HEK293 (cell line): ENCODE measurements around the gene TK2.

ENCODE experiments used
- CTCF ChIA-PET: fragments of 350-600 bp; formaldehyde crosslinking; extraction: SDS; loops from one replicate; lab custom pipeline; 2021; ENCODE audit warnings: antibody characterized with exemption; lab: Yijun Ruan, JAX
- POLR2A ChIA-PET: fragments of 300-600 bp; formaldehyde crosslinking; extraction: SDS; loops from one replicate; lab custom pipeline; 2020; ENCODE audit warnings: antibody characterized with exemption, inconsistent platforms; lab: Yijun Ruan, JAX
- H3K27ac ChIP-seq: fragments of 200-500 bp; sonication (Bioruptor generic); 2 replicates; pipeline ENCODE4 v1.5.1; 2014; ENCODE audit warnings: low read depth, low read length, control low read depth, inconsistent platforms; ENCODE audit errors: extremely low read depth
- H3K36me3 ChIP-seq, 2 experiments: fragments of 200-500 bp in 1 of 2; sonication (Bioruptor generic) in 1 of 2; 1 replicate in 1 of 2; 2 replicates in 1 of 2; pipeline ENCODE4 v1.5.1; 2014 to 2017; ENCODE audit warnings: inconsistent platforms in 2 of 2, low read length in 2 of 2; ENCODE audit not compliant: control insufficient read depth in 2 of 2, insufficient read depth in 1 of 2
- H3K4me1 ChIP-seq: fragments of 200-500 bp; sonication (Bioruptor generic); 2 replicates; pipeline ENCODE4 v1.5.1; 2014; ENCODE audit warnings: mild to moderate bottlenecking, low read length, inconsistent platforms; ENCODE audit not compliant: control insufficient read depth, insufficient read depth
- H3K4me3 ChIP-seq: 2 replicates; pipeline ENCODE4 v1.5.1; 2011; ENCODE audit warnings: low read depth, mild to moderate bottlenecking, control low read depth, low read length, moderate library complexity
- H3K9me3 ChIP-seq: fragments of 200-500 bp; sonication (Bioruptor generic); 2 replicates; pipeline ENCODE4 v1.5.1; 2014; ENCODE audit warnings: low read depth, low read length, inconsistent platforms; ENCODE audit not compliant: control insufficient read depth, insufficient read depth
- SP2 ChIP-seq: fragments of 450-650 bp; formaldehyde crosslinking; IDR thresholded peaks from 2 replicates; pipeline ENCODE4 v1.5.1; 2016; ENCODE audit warnings: missing biosample characterization, missing genetic modification characterization
- SP3 ChIP-seq: fragments of 450-650 bp; formaldehyde crosslinking; IDR thresholded peaks from 2 replicates; pipeline ENCODE4 v1.5.1; 2016; ENCODE audit warnings: missing biosample characterization, missing genetic modification characterization
- ZNF335 ChIP-seq: fragments of 450-650 bp; formaldehyde crosslinking; conservative IDR thresholded peaks from 2 replicates; pipeline ENCODE4 v1.5.1; 2016; ENCODE audit warnings: missing biosample characterization, missing genetic modification characterization
- ZNF518A ChIP-seq: fragments of 450-650 bp; formaldehyde crosslinking; conservative IDR thresholded peaks from 2 replicates; pipeline ENCODE4 v1.5.1; 2016; ENCODE audit warnings: low read depth, missing biosample characterization, missing genetic modification characterization
- ZNF600 ChIP-seq: fragments of 450-650 bp; formaldehyde crosslinking; IDR thresholded peaks from 2 replicates; pipeline ENCODE4 v1.5.1; 2016; ENCODE audit warnings: missing biosample characterization, missing genetic modification characterization
- ZNF660 ChIP-seq: fragments of 450-650 bp; IDR thresholded peaks from 2 replicates; pipeline ENCODE4 v1.5.1; 2018; ENCODE audit warnings: missing biosample characterization, mild to moderate bottlenecking, missing genetic modification characterization
- ZNF701 ChIP-seq: fragments of 450-650 bp; formaldehyde crosslinking; IDR thresholded peaks from 2 replicates; pipeline ENCODE4 v1.5.1; 2016; ENCODE audit warnings: missing biosample characterization, missing genetic modification characterization
- TF ChIP-seq, protein P1 (sequence below): fragments of 450-650 bp; formaldehyde crosslinking; IDR thresholded peaks from 2 replicates; pipeline ENCODE4 v1.5.1; 2017; ENCODE audit warnings: missing biosample characterization, missing genetic modification characterization
- TF ChIP-seq, protein P2 (sequence below): fragments of 450-650 bp; formaldehyde crosslinking; IDR thresholded peaks from 2 replicates; pipeline ENCODE4 v1.5.1; 2017; ENCODE audit warnings: missing biosample characterization, missing genetic modification characterization
- TF ChIP-seq, protein P3 (sequence below): fragments of 450-650 bp; formaldehyde crosslinking; IDR thresholded peaks from 2 replicates; pipeline ENCODE4 v1.5.1; 2016; ENCODE audit warnings: missing biosample characterization, missing genetic modification characterization

Gene TK2

GRCh38 chr16:66516808-66517585, 32.9 kb downstream of the TK2 start (continued):
- TF ChIP-seq, protein P1, sequence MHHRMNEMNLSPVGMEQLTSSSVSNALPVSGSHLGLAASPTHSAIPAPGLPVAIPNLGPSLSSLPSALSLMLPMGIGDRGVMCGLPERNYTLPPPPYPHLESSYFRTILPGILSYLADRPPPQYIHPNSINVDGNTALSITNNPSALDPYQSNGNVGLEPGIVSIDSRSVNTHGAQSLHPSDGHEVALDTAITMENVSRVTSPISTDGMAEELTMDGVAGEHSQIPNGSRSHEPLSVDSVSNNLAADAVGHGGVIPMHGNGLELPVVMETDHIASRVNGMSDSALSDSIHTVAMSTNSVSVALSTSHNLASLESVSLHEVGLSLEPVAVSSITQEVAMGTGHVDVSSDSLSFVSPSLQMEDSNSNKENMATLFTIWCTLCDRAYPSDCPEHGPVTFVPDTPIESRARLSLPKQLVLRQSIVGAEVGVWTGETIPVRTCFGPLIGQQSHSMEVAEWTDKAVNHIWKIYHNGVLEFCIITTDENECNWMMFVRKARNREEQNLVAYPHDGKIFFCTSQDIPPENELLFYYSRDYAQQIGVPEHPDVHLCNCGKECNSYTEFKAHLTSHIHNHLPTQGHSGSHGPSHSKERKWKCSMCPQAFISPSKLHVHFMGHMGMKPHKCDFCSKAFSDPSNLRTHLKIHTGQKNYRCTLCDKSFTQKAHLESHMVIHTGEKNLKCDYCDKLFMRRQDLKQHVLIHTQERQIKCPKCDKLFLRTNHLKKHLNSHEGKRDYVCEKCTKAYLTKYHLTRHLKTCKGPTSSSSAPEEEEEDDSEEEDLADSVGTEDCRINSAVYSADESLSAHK (tag by site-specific recombination), result no peak
- TF ChIP-seq SP3, result peak; percentile 67
- TF ChIP-seq ZNF660 (tag by site-specific recombination), result 0 out of 2 replicates have a peak, but pooled peaks have one; percentile 40
- TF ChIP-seq, protein P2, sequence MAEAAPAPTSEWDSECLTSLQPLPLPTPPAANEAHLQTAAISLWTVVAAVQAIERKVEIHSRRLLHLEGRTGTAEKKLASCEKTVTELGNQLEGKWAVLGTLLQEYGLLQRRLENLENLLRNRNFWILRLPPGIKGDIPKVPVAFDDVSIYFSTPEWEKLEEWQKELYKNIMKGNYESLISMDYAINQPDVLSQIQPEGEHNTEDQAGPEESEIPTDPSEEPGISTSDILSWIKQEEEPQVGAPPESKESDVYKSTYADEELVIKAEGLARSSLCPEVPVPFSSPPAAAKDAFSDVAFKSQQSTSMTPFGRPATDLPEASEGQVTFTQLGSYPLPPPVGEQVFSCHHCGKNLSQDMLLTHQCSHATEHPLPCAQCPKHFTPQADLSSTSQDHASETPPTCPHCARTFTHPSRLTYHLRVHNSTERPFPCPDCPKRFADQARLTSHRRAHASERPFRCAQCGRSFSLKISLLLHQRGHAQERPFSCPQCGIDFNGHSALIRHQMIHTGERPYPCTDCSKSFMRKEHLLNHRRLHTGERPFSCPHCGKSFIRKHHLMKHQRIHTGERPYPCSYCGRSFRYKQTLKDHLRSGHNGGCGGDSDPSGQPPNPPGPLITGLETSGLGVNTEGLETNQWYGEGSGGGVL (tag by site-specific recombination), result peak; percentile 62
- peak; percentile 77 for TF ChIP-seq ZNF518A
- peak; percentile 69 for TF ChIP-seq SP2 (tag by site-specific recombination)
- TF ChIP-seq, protein P3, sequence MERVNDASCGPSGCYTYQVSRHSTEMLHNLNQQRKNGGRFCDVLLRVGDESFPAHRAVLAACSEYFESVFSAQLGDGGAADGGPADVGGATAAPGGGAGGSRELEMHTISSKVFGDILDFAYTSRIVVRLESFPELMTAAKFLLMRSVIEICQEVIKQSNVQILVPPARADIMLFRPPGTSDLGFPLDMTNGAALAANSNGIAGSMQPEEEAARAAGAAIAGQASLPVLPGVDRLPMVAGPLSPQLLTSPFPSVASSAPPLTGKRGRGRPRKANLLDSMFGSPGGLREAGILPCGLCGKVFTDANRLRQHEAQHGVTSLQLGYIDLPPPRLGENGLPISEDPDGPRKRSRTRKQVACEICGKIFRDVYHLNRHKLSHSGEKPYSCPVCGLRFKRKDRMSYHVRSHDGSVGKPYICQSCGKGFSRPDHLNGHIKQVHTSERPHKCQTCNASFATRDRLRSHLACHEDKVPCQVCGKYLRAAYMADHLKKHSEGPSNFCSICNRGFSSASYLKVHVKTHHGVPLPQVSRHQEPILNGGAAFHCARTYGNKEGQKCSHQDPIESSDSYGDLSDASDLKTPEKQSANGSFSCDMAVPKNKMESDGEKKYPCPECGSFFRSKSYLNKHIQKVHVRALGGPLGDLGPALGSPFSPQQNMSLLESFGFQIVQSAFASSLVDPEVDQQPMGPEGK, result peak; percentile 86

DNA sequence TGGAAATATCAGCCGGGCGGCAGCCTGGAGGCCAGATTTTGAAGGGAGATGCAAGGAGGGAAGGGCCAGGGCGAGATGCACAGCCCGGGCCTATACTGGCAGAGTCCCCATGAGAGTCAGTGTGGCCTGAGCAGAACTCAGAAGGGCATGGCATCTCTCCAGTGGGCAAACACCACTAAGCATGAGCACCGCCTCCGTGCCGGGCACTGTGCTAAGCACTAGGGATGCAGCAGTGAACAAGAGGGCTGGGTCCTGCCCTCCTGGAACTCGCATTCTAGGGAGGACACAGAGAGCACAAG, 33.5 kb downstream of the TK2 start:
- TF ChIP-seq ZNF600 (tag by site-specific recombination), result peak; percentile 94; the same call in 1 of the 2 replicates
- TF ChIP-seq ZNF701 (tag by site-specific recombination), result no peak
- TF ChIP-seq ZNF335 (tag by site-specific recombination), result 0 out of 2 replicates have a peak, but pooled peaks have one; percentile 45
- peaks cover 7% of the 10 kb centered on the region; the same call in 1 of the 2 replicates for H3K4me1 ChIP-seq
- peak overlapping the region; percentile 32; the same call in 1 of the 2 replicates for H3K27ac ChIP-seq
- no peak overlapping the region for H3K4me3 ChIP-seq
- CTCF ChIA-PET, result interaction anchor here (1.1 kb wide), 1 partner anchor 41 kb away, joined by 6 read pairs; no protein-coding TSS in a partner anchor
- no peaks in the 10 kb centered on the region for H3K9me3 ChIP-seq
- POLR2A ChIA-PET, result no interaction called here
- H3K36me3 ChIP-seq, result peaks cover 0 to 21% of the 10 kb centered on the region in 2 experiments; a peak in 2 of 3 replicates
